GM18867 (cell line): ENCODE data around the gene DRAM2.
"Not testable (repeated sequence)": the region's sequence is repeated elsewhere in the genome, so short reads cannot be mapped to it uniquely, and the experiment has no call there.

ENCODE experiments used
- ATAC-seq: cut with Tn5 transposase; IDR thresholded peaks from one replicate; pipeline ENCODE4 v1.9.1; 2021; ENCODE audit warnings: mild to moderate bottlenecking, moderate library complexity; ENCODE audit not compliant: unreplicated experiment

The DRAM2 gene

GRCh38 chr1:111145542-111145941, 5.6 kb upstream of the DRAM2 start:
- no peak for ATAC-seq

- ATAC-seq, result no peak
Observed at GRCh38 chr1:111142356-111142975, 2.6 kb upstream of the DRAM2 start.

- no peak for ATAC-seq
Observed at GRCh38 chr1:111141245-111142220, 1.6 kb upstream of the DRAM2 start.

GRCh38 chr1:111140680-111140967, 731 bp upstream of the DRAM2 start:
- no peak for ATAC-seq

GRCh38 chr1:111139324-111139955, 453 bp downstream of the DRAM2 start:
- ATAC-seq, result peak; percentile 14

- no peak for ATAC-seq
Observed at GRCh38 chr1:111133866-111134265, 6.0 kb downstream of the DRAM2 start.

- ATAC-seq, result no peak
Observed at GRCh38 chr1:111131693-111132092, 8.2 kb downstream of the DRAM2 start.

GRCh38 chr1:111129376-111129775, 10.5 kb downstream of the DRAM2 start:
- no peak for ATAC-seq

GRCh38 chr1:111127923-111128643, 11.8 kb downstream of the DRAM2 start:
- peak; percentile 82 for ATAC-seq

GRCh38 chr1:111126354-111126753, 13.5 kb downstream of the DRAM2 start:
- ATAC-seq, result no peak

GRCh38 chr1:111116496-111116895, 23.4 kb downstream of the DRAM2 start:
- no peak for ATAC-seq

- no peak for ATAC-seq
Observed at GRCh38 chr1:111110197-111110899, 29.5 kb downstream of the DRAM2 start.

- ATAC-seq, result no peak
Observed at GRCh38 chr1:111104981-111105380, 34.9 kb downstream of the DRAM2 start.

- no peak for ATAC-seq
Observed at GRCh38 chr1:111101854-111102642, 37.8 kb downstream of the DRAM2 start.

GRCh38 chr1:111099289-111099688, 40.6 kb downstream of the DRAM2 start:
- no peak for ATAC-seq

GRCh38 chr1:111097356-111098099, 42.4 kb downstream of the DRAM2 start:
- no peak for ATAC-seq

GRCh38 chr1:111095421-111095820, 44.5 kb downstream of the DRAM2 start:
- not testable (repeated sequence) for ATAC-seq

GRCh38 chr1:111089638-111090037, 50.3 kb downstream of the DRAM2 start:
- no peak for ATAC-seq

GRCh38 chr1:111085676-111086075, 54.2 kb downstream of the DRAM2 start:
- ATAC-seq, result no peak
